Fibroblast of lung (primary cell): Measurements from ENCODE around the gene SREBF2. TPM values are rescaled to one million over a fixed set of nuclear protein-coding genes. Genes with fewer than 3 reads are reported as not detected.

Experiments used
- DNase-seq, 2 donors: peaks; one replicate each; pipeline versions ENCODE4 v3.0.0 to v3.0.0-alpha.2; 2010; ENCODE audit warnings: low read depth in 2 of 2
- H2AFZ ChIP-seq: 2 replicates; pipeline ENCODE4 v1.5.1; 2012; ENCODE audit warnings: low read length, control low read depth, inconsistent platforms
- H3K27ac ChIP-seq: 2 replicates; pipeline ENCODE4 v1.5.1; 2011; ENCODE audit warnings: low read length, control low read depth; ENCODE audit not compliant: insufficient read depth
- H3K27me3 ChIP-seq: 2 replicates; pipeline ENCODE4 v1.5.1; 2011; ENCODE audit warnings: mild to moderate bottlenecking, low read length; ENCODE audit not compliant: control insufficient read depth, insufficient read depth
- H3K36me3 ChIP-seq: 2 replicates; pipeline ENCODE4 v1.5.1; 2011; ENCODE audit warnings: low read length; ENCODE audit not compliant: control insufficient read depth, insufficient read depth
- H3K4me1 ChIP-seq: 2 replicates; pipeline ENCODE4 v1.5.1; 2011; ENCODE audit warnings: low read length; ENCODE audit not compliant: control insufficient read depth, insufficient read depth; ENCODE audit errors: extremely low read depth
- H3K4me2 ChIP-seq: 2 replicates; pipeline ENCODE4 v1.5.1; 2011; ENCODE audit warnings: low read length, control low read depth; ENCODE audit not compliant: insufficient read depth; ENCODE audit errors: extremely low read depth
- H3K4me3 ChIP-seq, 4 experiments: fragments of 200-600 bp in 1 of 4; sonication (generic) in 1 of 4; replicated peaks in 1 of 4; 2 replicates each; pipeline ENCODE4 v1.5.1; 2011 to 2016; ENCODE audit warnings: low read length in 4 of 4, low read depth in 3 of 4, mild to moderate bottlenecking in 3 of 4, control low read depth in 2 of 4, inconsistent platforms in 1 of 4, mixed read lengths in 1 of 4; ENCODE audit not compliant: insufficient read depth in 1 of 4; ENCODE audit errors: control extremely low read depth in 1 of 4
- H3K79me2 ChIP-seq: 2 replicates; pipeline ENCODE4 v1.5.1; 2012; ENCODE audit warnings: mild to moderate bottlenecking, low read length, inconsistent platforms; ENCODE audit not compliant: control insufficient read depth, insufficient read depth
- H3K9ac ChIP-seq: 2 replicates; pipeline ENCODE4 v1.5.1; 2011; ENCODE audit warnings: mild to moderate bottlenecking, low read length, control low read depth; ENCODE audit not compliant: insufficient read depth
- H3K9me3 ChIP-seq: 2 replicates; pipeline ENCODE4 v1.5.1; 2012; ENCODE audit warnings: low read depth, low read length; ENCODE audit not compliant: control insufficient read depth, insufficient read depth
- H4K20me1 ChIP-seq: 2 replicates; pipeline ENCODE4 v1.5.1; 2011; ENCODE audit warnings: low read length; ENCODE audit not compliant: control insufficient read depth, insufficient read depth; ENCODE audit errors: extremely low read depth
- EZH2 ChIP-seq: IDR thresholded peaks from 2 replicates; pipeline ENCODE4 v1.5.1; 2012; ENCODE audit warnings: low read length, control low read depth, mild to moderate bottlenecking; ENCODE audit errors: missing control alignments
- polyA plus RNA-seq, 2 donors: library from polyadenylated mRNA; depleted of rRNA in 1 of 2; stranded (reverse) in 1 of 2; unstranded in 1 of 2; fragments of >200 nt; gene quantifications; 2 replicates each; pipeline ENCODE4 v1.2.1, GENCODE V29; 2011 to 2012; ENCODE audit warnings: missing spikeins in 1 of 2
- total RNA-seq: library from RNA; depleted of rRNA; stranded (reverse); fragments of >200 nt; gene quantifications from 2 replicates; pipeline ENCODE4 v1.2.1, GENCODE V29; 2014
- TF ChIP-seq, protein P1 (sequence below), 2 donors: IDR thresholded peaks in 1 of 2; conservative IDR thresholded peaks in 1 of 2; 1 replicate in 1 of 2; 2 replicates in 1 of 2; pipeline ENCODE4 v1.5.1; 2011 to 2012; ENCODE audit warnings: low read length in 2 of 2, control low read depth in 1 of 2, inconsistent platforms in 1 of 2, low read depth in 1 of 2, mild to moderate bottlenecking in 1 of 2

Gene SREBF2
- total and polyA plus RNA-seq, 2 donors (not counting 1 experiment from before 2014, with no cell fraction given), result 51.7 to 103 TPM

DNA sequence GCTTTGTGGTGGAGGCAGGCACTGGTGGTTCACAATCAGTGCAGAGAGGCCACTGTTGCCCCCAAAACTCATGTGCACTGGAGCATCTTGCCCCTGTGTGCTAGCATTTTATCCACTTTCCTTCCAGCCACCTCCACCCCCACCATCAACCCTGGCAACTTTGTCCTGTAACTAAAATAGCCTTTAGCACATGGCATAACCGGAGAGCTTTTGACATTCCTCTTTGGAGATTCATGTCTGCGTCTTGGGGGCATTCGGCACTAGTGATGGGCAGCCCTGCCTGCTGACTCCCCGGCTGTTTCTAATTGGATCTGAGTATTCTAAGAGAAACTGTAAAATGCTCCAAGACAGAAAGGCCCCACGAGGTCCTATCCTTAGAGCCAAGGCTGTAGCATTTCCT is 66.2 kb downstream of the SREBF2 start:
- Histone ChIP-seq H4K20me1 (no peaks in the 10 kb centered on the region), H3K9ac (no peak overlapping the region), H3K36me3 (peaks cover 41% of the 10 kb centered on the region), H2AFZ (no peak overlapping the region), H3K4me3 (no peak overlapping the region), H3K79me2 (no peaks in the 10 kb centered on the region), H3K27me3 (no peaks in the 10 kb centered on the region), H3K9me3 (no peaks in the 10 kb centered on the region), H3K4me1 (no peaks in the 10 kb centered on the region), H3K4me2 (no peak overlapping the region), H3K27ac (no peak overlapping the region)
- DNase-seq, result no peak
- TF ChIP-seq, protein P1, sequence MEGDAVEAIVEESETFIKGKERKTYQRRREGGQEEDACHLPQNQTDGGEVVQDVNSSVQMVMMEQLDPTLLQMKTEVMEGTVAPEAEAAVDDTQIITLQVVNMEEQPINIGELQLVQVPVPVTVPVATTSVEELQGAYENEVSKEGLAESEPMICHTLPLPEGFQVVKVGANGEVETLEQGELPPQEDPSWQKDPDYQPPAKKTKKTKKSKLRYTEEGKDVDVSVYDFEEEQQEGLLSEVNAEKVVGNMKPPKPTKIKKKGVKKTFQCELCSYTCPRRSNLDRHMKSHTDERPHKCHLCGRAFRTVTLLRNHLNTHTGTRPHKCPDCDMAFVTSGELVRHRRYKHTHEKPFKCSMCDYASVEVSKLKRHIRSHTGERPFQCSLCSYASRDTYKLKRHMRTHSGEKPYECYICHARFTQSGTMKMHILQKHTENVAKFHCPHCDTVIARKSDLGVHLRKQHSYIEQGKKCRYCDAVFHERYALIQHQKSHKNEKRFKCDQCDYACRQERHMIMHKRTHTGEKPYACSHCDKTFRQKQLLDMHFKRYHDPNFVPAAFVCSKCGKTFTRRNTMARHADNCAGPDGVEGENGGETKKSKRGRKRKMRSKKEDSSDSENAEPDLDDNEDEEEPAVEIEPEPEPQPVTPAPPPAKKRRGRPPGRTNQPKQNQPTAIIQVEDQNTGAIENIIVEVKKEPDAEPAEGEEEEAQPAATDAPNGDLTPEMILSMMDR (conservative IDR thresholded peaks at IDR 0.05 in 1 of 2, IDR thresholded peaks at IDR 0.05 in 1 of 2; ENCODE audit: low read depth in 1 of 2, low read length in 2 of 2), result no peak
- TF ChIP-seq EZH2, result no peak

DNA sequence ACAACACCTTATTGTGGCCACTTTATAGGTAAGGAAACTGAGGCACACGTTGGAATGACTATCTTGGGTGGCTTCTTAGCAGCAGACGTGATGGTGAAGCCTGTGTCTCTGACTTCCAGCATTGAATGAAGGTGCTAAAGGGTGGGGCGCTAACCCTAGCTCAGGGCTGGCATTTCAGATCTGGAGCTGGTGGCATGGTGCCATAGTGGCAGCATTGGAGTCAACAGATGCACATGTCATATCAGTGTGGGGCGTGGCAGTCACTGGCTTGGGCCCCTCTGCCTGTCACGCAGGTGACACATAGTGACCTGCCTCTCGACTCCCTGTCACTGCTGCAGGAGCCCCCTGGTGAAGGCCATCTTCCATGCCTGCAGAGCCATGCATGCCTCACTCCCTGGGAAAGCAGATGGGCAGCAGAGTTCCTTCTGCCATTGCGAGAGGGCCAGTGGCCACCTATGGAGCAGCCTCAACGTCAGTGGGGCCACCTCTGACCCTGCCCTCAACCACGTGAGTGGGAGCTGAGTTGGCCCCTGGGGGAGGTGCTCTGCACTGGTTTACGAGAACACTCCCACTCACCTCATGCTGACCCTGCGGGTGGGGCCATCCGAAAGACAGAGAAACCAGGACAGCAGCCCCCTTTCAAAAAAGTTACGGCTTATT is 67.2 kb downstream of the SREBF2 start:
- Histone ChIP-seq H3K4me2 (no peak overlapping the region), H3K27ac (no peak overlapping the region)
- no peak for DNase-seq

DNA sequence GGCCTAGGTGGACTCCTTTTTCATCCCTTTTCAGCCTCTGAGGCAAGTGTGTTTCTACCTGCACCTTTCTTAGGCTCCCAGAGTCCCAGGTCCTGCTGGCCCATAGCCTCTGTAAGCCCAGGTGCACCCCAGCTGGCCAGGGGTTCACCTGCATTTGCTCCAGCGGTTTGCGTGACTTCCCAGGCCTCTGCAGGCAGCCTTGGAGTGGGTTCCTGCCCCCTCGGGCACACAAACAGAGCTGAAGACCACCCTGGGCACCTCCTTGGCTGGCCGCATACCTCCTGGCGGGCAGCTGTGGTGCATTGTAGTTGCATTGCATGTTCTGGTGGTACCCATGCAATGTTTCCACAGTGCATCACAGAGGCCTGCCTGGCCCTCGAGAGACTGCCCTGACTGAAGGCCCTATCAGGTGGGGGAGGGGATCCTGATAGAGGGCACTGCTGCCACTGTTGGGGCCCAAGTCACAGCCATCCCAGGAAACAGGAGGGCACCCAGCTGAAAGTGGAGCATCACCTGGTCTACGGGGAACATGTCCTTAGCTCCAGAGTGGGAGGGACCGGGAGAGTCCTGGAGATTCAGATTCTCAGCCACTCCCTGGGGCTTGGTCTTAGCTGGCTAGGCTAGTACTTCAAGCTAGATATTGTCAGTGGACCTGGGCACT is 67.9 kb downstream of the SREBF2 start:
- no peak overlapping the region for H2AFZ ChIP-seq
- no peak overlapping the region for H3K27ac ChIP-seq
- H3K4me2 ChIP-seq, result no peak overlapping the region
- H3K9me3 ChIP-seq, result no peaks in the 10 kb centered on the region
- H3K4me1 ChIP-seq, result no peaks in the 10 kb centered on the region
- H3K36me3 ChIP-seq, result peaks cover 47% of the 10 kb centered on the region
- no peak overlapping the region for H3K9ac ChIP-seq
- no peak for TF ChIP-seq EZH2
- TF ChIP-seq, protein P1 (conservative IDR thresholded peaks at IDR 0.05 in 1 of 2, IDR thresholded peaks at IDR 0.05 in 1 of 2; ENCODE audit: low read depth in 1 of 2, low read length in 2 of 2), result no peak
- H4K20me1 ChIP-seq, result no peaks in the 10 kb centered on the region
- no peaks in the 10 kb centered on the region for H3K79me2 ChIP-seq
- H3K4me3 ChIP-seq, result no peak overlapping the region
- no peaks in the 10 kb centered on the region for H3K27me3 ChIP-seq
- DNase-seq, result no peak

More for the DNA sequence above, 67.2 kb downstream of the SREBF2 start:
- no peak for TF ChIP-seq EZH2
- TF ChIP-seq, protein P1 (conservative IDR thresholded peaks at IDR 0.05 in 1 of 2, IDR thresholded peaks at IDR 0.05 in 1 of 2; ENCODE audit: low read depth in 1 of 2, low read length in 2 of 2), result no peak
- Histone ChIP-seq H3K4me1 (no peaks in the 10 kb centered on the region), H4K20me1 (no peaks in the 10 kb centered on the region), H3K4me3 (no peak overlapping the region), H3K9me3 (no peaks in the 10 kb centered on the region), H3K79me2 (no peaks in the 10 kb centered on the region), H3K27me3 (no peaks in the 10 kb centered on the region), H3K9ac (no peak overlapping the region), H3K36me3 (peaks cover 47% of the 10 kb centered on the region), H2AFZ (no peak overlapping the region)
